WTC11 (cell line): ENCODE measurements around the gene IFT20. TPM values are rescaled to one million over a fixed set of nuclear protein-coding genes. Genes with fewer than 3 reads are reported as not detected.

ENCODE experiments used
- ATAC-seq: fragments of 200-7000 bp; cut with Tn5 transposase; 2 replicates; pipeline ENCODE4 v1.10.0; 2021; ENCODE audit warnings: mild to moderate bottlenecking, moderate library complexity
- CTCF ChIA-PET: fragments of 300-600 bp; sonication (Branson Sonifier 250); formaldehyde crosslinking; loops from one replicate; lab custom pipeline; 2021; ENCODE audit warnings: antibody characterized with exemption; lab: Charles Lee
- POLR2A ChIA-PET: fragments of 350-600 bp; sonication (Branson Sonifier 250); formaldehyde crosslinking; loops from one replicate; lab custom pipeline; 2021; ENCODE audit warnings: antibody characterized with exemption; lab: Charles Lee
- DNase-seq: peaks from one replicate; pipeline ENCODE4 v3.0.0; 2021; ENCODE audit warnings: low spot score
- H3K27ac Mint-ChIP-seq: 2 replicates; pipeline ENCODE4 v1.8.0; 2021; ENCODE audit warnings: mixed read lengths
- H3K27me3 Mint-ChIP-seq: 2 replicates; pipeline ENCODE4 v1.8.0; 2021; ENCODE audit warnings: low read depth, mild to moderate bottlenecking, moderate library complexity, mixed read lengths
- H3K36me3 Mint-ChIP-seq: 2 replicates; pipeline ENCODE4 v1.8.0; 2021; ENCODE audit warnings: mixed read lengths
- H3K4me1 Mint-ChIP-seq: 2 replicates; pipeline ENCODE4 v1.8.0; 2022; ENCODE audit warnings: mixed read lengths
- H3K4me3 Mint-ChIP-seq: 2 replicates; pipeline ENCODE4 v1.8.0; 2021; ENCODE audit warnings: mild to moderate bottlenecking, moderate library complexity, mixed read lengths
- H3K9me3 Mint-ChIP-seq: 2 replicates; pipeline ENCODE4 v1.8.0; 2021; ENCODE audit warnings: mixed read lengths
- E2F1 ChIP-seq: sonication (generic); formaldehyde crosslinking; IDR thresholded peaks from 2 replicates; pipeline ENCODE4 v1.8.0; 2022; ENCODE audit warnings: mild to moderate bottlenecking, missing genetic modification reagents
- E2F4 ChIP-seq: sonication (generic); formaldehyde crosslinking; IDR thresholded peaks from 2 replicates; pipeline ENCODE4 v1.8.1; 2022; ENCODE audit warnings: low read depth, mild to moderate bottlenecking, moderate library complexity, missing genetic modification reagents, borderline replicate concordance
- E2F5 ChIP-seq: sonication (generic); formaldehyde crosslinking; IDR thresholded peaks from 2 replicates; pipeline ENCODE4 v1.8.1; 2022; ENCODE audit warnings: mild to moderate bottlenecking, moderate library complexity, missing genetic modification reagents
- ESRRA ChIP-seq: sonication (generic); formaldehyde crosslinking; IDR thresholded peaks from 2 replicates; pipeline ENCODE4 v1.8.1; 2022; ENCODE audit warnings: mild to moderate bottlenecking, missing genetic modification reagents, borderline replicate concordance
- FOXK1 ChIP-seq: sonication (generic); formaldehyde crosslinking; IDR thresholded peaks from 2 replicates; pipeline ENCODE4 v1.8.0; 2022; ENCODE audit warnings: mild to moderate bottlenecking, moderate library complexity, missing genetic modification reagents
- FOXP1 ChIP-seq: sonication (generic); formaldehyde crosslinking; IDR thresholded peaks from 2 replicates; pipeline ENCODE4 v1.8.0; 2022; ENCODE audit warnings: missing genetic modification reagents, mild to moderate bottlenecking, moderate library complexity, borderline replicate concordance
- FOXP4 ChIP-seq: sonication (generic); formaldehyde crosslinking; IDR thresholded peaks from 2 replicates; pipeline ENCODE4 v1.8.0; 2022; ENCODE audit warnings: mild to moderate bottlenecking, missing genetic modification reagents
- HMGXB4 ChIP-seq: sonication (generic); formaldehyde crosslinking; IDR thresholded peaks from 2 replicates; pipeline ENCODE4 v1.8.1; 2023; ENCODE audit warnings: mild to moderate bottlenecking, moderate library complexity, missing genetic modification reagents
- IRF1 ChIP-seq: sonication (generic); formaldehyde crosslinking; IDR thresholded peaks from 2 replicates; pipeline ENCODE4 v1.8.0; 2023; ENCODE audit warnings: missing genetic modification reagents
- JUN ChIP-seq: sonication (generic); formaldehyde crosslinking; IDR thresholded peaks from 2 replicates; pipeline ENCODE4 v1.8.0; 2023; ENCODE audit warnings: mild to moderate bottlenecking, missing genetic modification reagents
- KAT7 ChIP-seq: sonication (generic); formaldehyde crosslinking; IDR thresholded peaks from 2 replicates; pipeline ENCODE4 v1.8.1; 2023; ENCODE audit warnings: missing genetic modification reagents, mild to moderate bottlenecking, borderline replicate concordance
- MAX ChIP-seq: sonication (generic); formaldehyde crosslinking; IDR thresholded peaks from 2 replicates; pipeline ENCODE4 v1.8.0; 2022; ENCODE audit warnings: mild to moderate bottlenecking, missing genetic modification reagents
- NFE2L1 ChIP-seq: sonication (generic); formaldehyde crosslinking; IDR thresholded peaks from 2 replicates; pipeline ENCODE4 v1.8.1; 2023; ENCODE audit warnings: missing genetic modification reagents
- SMAD3 ChIP-seq: sonication (generic); formaldehyde crosslinking; IDR thresholded peaks from 2 replicates; pipeline ENCODE4 v1.8.0; 2022; ENCODE audit warnings: missing genetic modification reagents, mild to moderate bottlenecking, borderline replicate concordance
- SMAD4 ChIP-seq: sonication (generic); formaldehyde crosslinking; IDR thresholded peaks from 2 replicates; pipeline ENCODE4 v1.8.0; 2022; ENCODE audit warnings: mild to moderate bottlenecking, missing genetic modification reagents
- SOX15 ChIP-seq: fragments of 250-450 bp; sonication (Bioruptor Pico); IDR thresholded peaks from 2 replicates; pipeline ENCODE4 v1.9.0; 2021; ENCODE audit warnings: mild to moderate bottlenecking
- TCF7 ChIP-seq: sonication (generic); formaldehyde crosslinking; IDR thresholded peaks from 2 replicates; pipeline ENCODE4 v1.8.0; 2022; ENCODE audit warnings: mild to moderate bottlenecking, low read depth, missing genetic modification reagents, moderate library complexity
- TP53 ChIP-seq: sonication (generic); formaldehyde crosslinking; IDR thresholded peaks from 2 replicates; pipeline ENCODE4 v1.8.1; 2023; ENCODE audit warnings: mild to moderate bottlenecking, missing genetic modification reagents
- ZBTB43 ChIP-seq: sonication (generic); formaldehyde crosslinking; IDR thresholded peaks from 2 replicates; pipeline ENCODE4 v1.8.1; 2023; ENCODE audit warnings: mild to moderate bottlenecking, missing genetic modification reagents
- ZNF219 ChIP-seq: sonication (generic); formaldehyde crosslinking; IDR thresholded peaks from 2 replicates; pipeline ENCODE4 v1.8.0; 2023; ENCODE audit warnings: missing genetic modification reagents, mild to moderate bottlenecking, borderline replicate concordance
- ZNF232 ChIP-seq: sonication (generic); formaldehyde crosslinking; IDR thresholded peaks from 2 replicates; pipeline ENCODE4 v1.8.0; 2022; ENCODE audit warnings: mild to moderate bottlenecking, missing genetic modification reagents
- ZNF263 ChIP-seq: sonication (generic); formaldehyde crosslinking; IDR thresholded peaks from 2 replicates; pipeline ENCODE4 v1.8.1; 2022; ENCODE audit warnings: low read depth, mild to moderate bottlenecking, moderate library complexity, missing genetic modification reagents
- ZNF281 ChIP-seq: sonication (generic); formaldehyde crosslinking; IDR thresholded peaks from 2 replicates; pipeline ENCODE4 v1.8.0; 2023; ENCODE audit warnings: mild to moderate bottlenecking, missing genetic modification reagents
- total RNA-seq: library from RNA; stranded (reverse); gene quantifications from 3 replicates; pipeline ENCODE4 v1.2.3, GENCODE V29; 2021

The IFT20 gene
- total RNA-seq, 1 experiment from 2014 or later = 17.6 TPM

- DNase-seq (peak; percentile 85), ATAC-seq (peak; percentile 77)
- ChIA-PET CTCF (interaction anchor here (0.6 to 6.9 kb wide), 9 partner anchors 11 to 155 kb away, joined by 3 to 63 read pairs (median 3); partner anchors contain the start of gene VTN), POLR2A (no interaction called here)
- H3K4me1 Mint-ChIP-seq = peaks cover 11% of the 10 kb centered on the region
- no peaks in the 10 kb centered on the region for H3K9me3 Mint-ChIP-seq
- peaks cover 2% of the 10 kb centered on the region; the same call in 1 of the 2 replicates for H3K36me3 Mint-ChIP-seq
- peak overlapping the region; percentile 58 for H3K4me3 Mint-ChIP-seq
- peaks cover 79% of the 10 kb centered on the region for H3K27me3 Mint-ChIP-seq
- H3K27ac Mint-ChIP-seq = no peak overlapping the region
- 0 out of 2 replicates have a peak, but pooled peaks have one; percentile 48 for TF ChIP-seq ZNF219
- peak; percentile 30; the same call in 1 of the 2 replicates for TF ChIP-seq ZBTB43 (CRISPR knock-in tag)
- TF ChIP-seq FOXP4 = peak; percentile 13; the same call in 1 of the 2 replicates
- peak; percentile 12; the same call in 1 of the 2 replicates for TF ChIP-seq ZNF281 (CRISPR knock-in tag)
- 0 out of 2 replicates have a peak, but pooled peaks have one; percentile 78 for TF ChIP-seq KAT7 (CRISPR knock-in tag)
- 0 out of 2 replicates have a peak, but pooled peaks have one; percentile 9 for TF ChIP-seq ZNF263 (CRISPR knock-in tag)
- TF ChIP-seq SMAD4 (CRISPR knock-in tag) = peak; percentile 81
- peak; percentile 95 for TF ChIP-seq HMGXB4
- TF ChIP-seq JUN (CRISPR knock-in tag) = peak; percentile 71; the same call in 1 of the 2 replicates
- TF ChIP-seq E2F5 = peak; percentile 58; the same call in 1 of the 2 replicates
- TF ChIP-seq TP53 = peak; percentile 85
- TF ChIP-seq ESRRA = 0 out of 2 replicates have a peak, but pooled peaks have one; percentile 24
- 0 out of 2 replicates have a peak, but pooled peaks have one; percentile 52 for TF ChIP-seq NFE2L1 (CRISPR knock-in tag)
- TF ChIP-seq SOX15 = no peak
- no peak for TF ChIP-seq E2F4 (CRISPR knock-in tag)
- TF ChIP-seq FOXK1 (CRISPR knock-in tag) = peak; percentile 48; the same call in 1 of the 2 replicates
- peak; percentile 38; the same call in 1 of the 2 replicates for TF ChIP-seq TCF7 (CRISPR knock-in tag)
- TF ChIP-seq E2F1 (CRISPR knock-in tag) = peak; percentile 88; the same call in 1 of the 2 replicates
- peak; percentile 86 for TF ChIP-seq SMAD3
- TF ChIP-seq MAX (CRISPR knock-in tag) = peak; percentile 98
- TF ChIP-seq IRF1 (CRISPR knock-in tag) = peak; percentile 71; the same call in 1 of the 2 replicates
- TF ChIP-seq ZNF232 = peak; percentile 58; the same call in 1 of the 2 replicates
- peak; percentile 88 for TF ChIP-seq FOXP1 (CRISPR knock-in tag)
These were observed 46.0 kb upstream of the IFT20 start for GRCh38 chr17:28381141-28381825.
